HEK293T (cell line): ENCODE data around the gene NEO1.

Experiments used
- BHLHE40 ChIP-seq: fragments of 450-650 bp; IDR thresholded peaks from 2 replicates; pipeline ENCODE4 v1.6.1; 2016; ENCODE audit warnings: mild to moderate bottlenecking, moderate library complexity, borderline replicate concordance
- ELF4 ChIP-seq: fragments of 450-650 bp; IDR thresholded peaks from 2 replicates; pipeline ENCODE4 v1.6.1; 2017; ENCODE audit warnings: antibody characterized with exemption
- FOXK2 ChIP-seq: fragments of 450-650 bp; IDR thresholded peaks from 2 replicates; pipeline ENCODE4 v1.6.1; 2016; ENCODE audit warnings: mild to moderate bottlenecking
- FOXM1 ChIP-seq: fragments of 450-650 bp; IDR thresholded peaks from 2 replicates; pipeline ENCODE4 v1.6.1; 2017; ENCODE audit warnings: mild to moderate bottlenecking, borderline replicate concordance
- L3MBTL2 ChIP-seq: fragments of 450-650 bp; conservative IDR thresholded peaks from 2 replicates; pipeline ENCODE4 v1.6.1; 2016; ENCODE audit warnings: mild to moderate bottlenecking
- NFRKB ChIP-seq: fragments of 450-650 bp; IDR thresholded peaks from 2 replicates; pipeline ENCODE4 v1.6.1; 2016; ENCODE audit warnings: mild to moderate bottlenecking, moderate library complexity
- SP1 ChIP-seq: fragments of 450-650 bp; IDR thresholded peaks from 2 replicates; pipeline ENCODE4 v1.6.1; 2017
- TARDBP ChIP-seq: fragments of 450-650 bp; IDR thresholded peaks from 2 replicates; pipeline ENCODE4 v1.6.1; 2016

- no peak for TF ChIP-seq ELF4
- TF ChIP-seq L3MBTL2, result no peak
- TF ChIP-seq SP1, result no peak
- no peak for TF ChIP-seq FOXK2
- no peak for TF ChIP-seq FOXM1
- no peak for TF ChIP-seq NFRKB
- TF ChIP-seq BHLHE40, result no peak
- no peak for TF ChIP-seq TARDBP
These were observed 266.4 kb downstream of the NEO1 start for GRCh38 chr15:73318463-73319351.
